ENCODE measurements around the gene FBXO44. TPM values are rescaled to one million over a fixed set of nuclear protein-coding genes. Genes with fewer than 3 reads are reported as not detected.

FBXO44 gene
- total RNA-seq, 1 donor, result 15.2 TPM

- peaks cover 21% of the 10 kb centered on the region for H3K4me1 ChIP-seq (ENCODE audit: insufficient read depth, low read length)
- H3K27me3 ChIP-seq (ENCODE audit: insufficient read depth, low read length), result no peaks in the 10 kb centered on the region
- no peak overlapping the region for H3K4me3 ChIP-seq (ENCODE audit: low read length)
- no peaks in the 10 kb centered on the region for H3K9me3 ChIP-seq (ENCODE audit: low read depth, low read length)
Measured at GRCh38 chr1:11682799-11683198, 28.1 kb downstream of the FBXO44 start.

GRCh38 chr1:11684070-11684469, 29.4 kb downstream of the FBXO44 start:
- Histone ChIP-seq H3K4me3 (ENCODE audit: low read length) (no peak overlapping the region), H3K4me1 (ENCODE audit: insufficient read depth, low read length) (peaks cover 20% of the 10 kb centered on the region), H3K27me3 (ENCODE audit: insufficient read depth, low read length) (peaks cover 5% of the 10 kb centered on the region)

GRCh38 chr1:11685210-11685752, 30.6 kb downstream of the FBXO44 start:
- no peaks in the 10 kb centered on the region for H3K9me3 ChIP-seq (ENCODE audit: low read depth, low read length)
- H3K4me3 ChIP-seq (ENCODE audit: low read length), result no peak overlapping the region
- H3K27me3 ChIP-seq (ENCODE audit: insufficient read depth, low read length), result peaks cover 11% of the 10 kb centered on the region
- H3K4me1 ChIP-seq (ENCODE audit: insufficient read depth, low read length), result peaks cover 10% of the 10 kb centered on the region

More at GRCh38 chr1:11684070-11684469, 29.4 kb downstream of the FBXO44 start:
- H3K9me3 ChIP-seq (ENCODE audit: low read depth, low read length), result no peaks in the 10 kb centered on the region

GRCh38 chr1:11688506-11688905, 33.8 kb downstream of the FBXO44 start:
- H3K9me3 ChIP-seq (ENCODE audit: low read depth, low read length), result no peaks in the 10 kb centered on the region
- no peak overlapping the region for H3K4me3 ChIP-seq (ENCODE audit: low read length)
- H3K27me3 ChIP-seq (ENCODE audit: insufficient read depth, low read length), result peaks cover 34% of the 10 kb centered on the region
- H3K4me1 ChIP-seq (ENCODE audit: insufficient read depth, low read length), result peaks cover 28% of the 10 kb centered on the region

- no peak overlapping the region for H3K4me3 ChIP-seq (ENCODE audit: low read length)
- peaks cover 40% of the 10 kb centered on the region for H3K27me3 ChIP-seq (ENCODE audit: insufficient read depth, low read length)
- peaks cover 31% of the 10 kb centered on the region for H3K4me1 ChIP-seq (ENCODE audit: insufficient read depth, low read length)
- H3K9me3 ChIP-seq (ENCODE audit: low read depth, low read length), result no peaks in the 10 kb centered on the region
Measured at GRCh38 chr1:11690397-11691301, 36.0 kb downstream of the FBXO44 start.

GRCh38 chr1:11691302-11691914, 36.7 kb downstream of the FBXO44 start, which contains the start of gene DRAXIN:
Gene DRAXIN (plus strand): TSS chr1:11691710. CDS start chr1:11706259, 14,549 bp downstream.
- H3K4me1 ChIP-seq (ENCODE audit: insufficient read depth, low read length), result peaks cover 31% of the 10 kb centered on the region
- H3K4me3 ChIP-seq (ENCODE audit: low read length), result no peak within 1 kb of the TSS
- peaks cover 40% of the 10 kb centered on the region for H3K27me3 ChIP-seq (ENCODE audit: insufficient read depth, low read length)
- H3K9me3 ChIP-seq (ENCODE audit: low read depth, low read length), result no peaks in the 10 kb centered on the region

- peaks cover 31% of the 10 kb centered on the region for H3K4me1 ChIP-seq (ENCODE audit: insufficient read depth, low read length)
- no peak overlapping the region for H3K4me3 ChIP-seq (ENCODE audit: low read length)
- H3K9me3 ChIP-seq (ENCODE audit: low read depth, low read length), result no peaks in the 10 kb centered on the region
- H3K27me3 ChIP-seq (ENCODE audit: insufficient read depth, low read length), result peaks cover 40% of the 10 kb centered on the region
Measured at GRCh38 chr1:11691928-11692711, 37.4 kb downstream of the FBXO44 start.

- no peaks in the 10 kb centered on the region for H3K9me3 ChIP-seq (ENCODE audit: low read depth, low read length)
- peaks cover 40% of the 10 kb centered on the region for H3K27me3 ChIP-seq (ENCODE audit: insufficient read depth, low read length)
- H3K4me1 ChIP-seq (ENCODE audit: insufficient read depth, low read length), result peaks cover 31% of the 10 kb centered on the region
- no peak overlapping the region for H3K4me3 ChIP-seq (ENCODE audit: low read length)
Measured at GRCh38 chr1:11693024-11693590, 38.4 kb downstream of the FBXO44 start.

GRCh38 chr1:11693917-11694316, 39.2 kb downstream of the FBXO44 start:
- H3K4me3 ChIP-seq (ENCODE audit: low read length), result no peak overlapping the region
- no peaks in the 10 kb centered on the region for H3K9me3 ChIP-seq (ENCODE audit: low read depth, low read length)
- peaks cover 36% of the 10 kb centered on the region for H3K27me3 ChIP-seq (ENCODE audit: insufficient read depth, low read length)
- H3K4me1 ChIP-seq (ENCODE audit: insufficient read depth, low read length), result peaks cover 31% of the 10 kb centered on the region

GRCh38 chr1:11695861-11696260, 41.2 kb downstream of the FBXO44 start:
- H3K4me1 ChIP-seq (ENCODE audit: insufficient read depth, low read length), result peaks cover 23% of the 10 kb centered on the region
- H3K9me3 ChIP-seq (ENCODE audit: low read depth, low read length), result no peaks in the 10 kb centered on the region
- H3K4me3 ChIP-seq (ENCODE audit: low read length), result no peak overlapping the region
- peaks cover 26% of the 10 kb centered on the region for H3K27me3 ChIP-seq (ENCODE audit: insufficient read depth, low read length)

- H3K4me3 ChIP-seq (ENCODE audit: low read length), result no peak overlapping the region
- H3K9me3 ChIP-seq (ENCODE audit: low read depth, low read length), result no peaks in the 10 kb centered on the region
- peaks cover 13% of the 10 kb centered on the region for H3K4me1 ChIP-seq (ENCODE audit: insufficient read depth, low read length)
- H3K27me3 ChIP-seq (ENCODE audit: insufficient read depth, low read length), result peaks cover 18% of the 10 kb centered on the region
Measured at GRCh38 chr1:11697188-11697892, 42.7 kb downstream of the FBXO44 start.

GRCh38 chr1:11697893-11698210, 43.2 kb downstream of the FBXO44 start:
- H3K4me1 ChIP-seq (ENCODE audit: insufficient read depth, low read length), result peaks cover 9% of the 10 kb centered on the region
- H3K27me3 ChIP-seq (ENCODE audit: insufficient read depth, low read length), result peaks cover 14% of the 10 kb centered on the region
- no peaks in the 10 kb centered on the region for H3K9me3 ChIP-seq (ENCODE audit: low read depth, low read length)
- H3K4me3 ChIP-seq (ENCODE audit: low read length), result no peak overlapping the region

- Histone ChIP-seq H3K4me1 (ENCODE audit: insufficient read depth, low read length) (no peaks in the 10 kb centered on the region), H3K27me3 (ENCODE audit: insufficient read depth, low read length) (peaks cover 3% of the 10 kb centered on the region), H3K4me3 (ENCODE audit: low read length) (no peak overlapping the region)
Measured at GRCh38 chr1:11700601-11701467, 46.2 kb downstream of the FBXO44 start.

More at GRCh38 chr1:11700601-11701467, 46.2 kb downstream of the FBXO44 start:
- no peaks in the 10 kb centered on the region for H3K9me3 ChIP-seq (ENCODE audit: low read depth, low read length)

All from mononuclear cell (primary cell).